MCF 10A (cell line): ENCODE results near the gene BTNL9. TPM values are rescaled to one million over a fixed set of nuclear protein-coding genes. Genes with fewer than 3 reads are reported as not detected.
A peak's percentile ranks its signal among the peaks of the same experiment; 100 is the strongest.
"Not testable (repeated sequence)": the region's sequence is repeated elsewhere in the genome, so short reads cannot be mapped to it uniquely, and the experiment has no call there.

Experiments used
- BruUV-seq: library from RNA; stranded (reverse); fragments of 400-500 nt; replicated peaks from 2 replicates; lab custom pipeline; 2021; lab: Mats Ljungman, UMichigan
- CTCF ChIA-PET: fragments of 300-600 bp; sonication (Branson Sonifier 250); formaldehyde crosslinking; extraction: SDS; loops from one replicate; lab custom pipeline; 2021; ENCODE audit warnings: antibody characterized with exemption, inconsistent platforms; lab: Yijun Ruan, JAX
- POLR2A ChIA-PET: fragments of 300-600, 350-650 bp; sonication (Branson Sonifier 250); formaldehyde crosslinking; extraction: SDS; loops from one replicate; lab custom pipeline; 2020; ENCODE audit warnings: antibody characterized with exemption, inconsistent platforms; lab: Yijun Ruan, JAX
- DNase-seq: peaks from one replicate; pipeline ENCODE4 v3.0.0-alpha.2; 2018; ENCODE audit not compliant: unreplicated experiment
- H3K27ac Mint-ChIP-seq: one replicate; pipeline ENCODE4 v1.8.0; 2022; ENCODE audit warnings: mild to moderate bottlenecking, low read depth, mixed read lengths; ENCODE audit not compliant: unreplicated experiment
- H3K27me3 Mint-ChIP-seq: one replicate; pipeline ENCODE4 v1.8.0; 2022; ENCODE audit warnings: mixed read lengths; ENCODE audit not compliant: insufficient read depth, unreplicated experiment
- H3K36me3 Mint-ChIP-seq: one replicate; pipeline ENCODE4 v1.8.0; 2022; ENCODE audit warnings: mild to moderate bottlenecking, moderate library complexity, mixed read lengths; ENCODE audit not compliant: insufficient read depth, unreplicated experiment
- H3K4me1 Mint-ChIP-seq: one replicate; pipeline ENCODE4 v1.8.0; 2022; ENCODE audit warnings: mixed read lengths; ENCODE audit not compliant: insufficient read depth, unreplicated experiment
- H3K4me3 Mint-ChIP-seq: one replicate; pipeline ENCODE4 v1.8.0; 2022; ENCODE audit warnings: mild to moderate bottlenecking, moderate library complexity, mixed read lengths; ENCODE audit not compliant: unreplicated experiment
- H3K9me3 Mint-ChIP-seq: one replicate; pipeline ENCODE4 v1.8.0; 2022; ENCODE audit warnings: mixed read lengths; ENCODE audit not compliant: unreplicated experiment
- CTCF ChIP-seq: fragments of 200-600 bp; IDR thresholded peaks from one replicate; pipeline ENCODE4 v1.8.0; 2022; ENCODE audit warnings: antibody characterized with exemption, mild to moderate bottlenecking; ENCODE audit not compliant: unreplicated experiment
- intact Hi-C: fragments of 100-400 bp; cut with micrococcal nuclease; formaldehyde crosslinking; loops from 2 replicates; pipeline ENCODE4 v1.14.1; 2022
- total RNA-seq: library from RNA; stranded (reverse); gene quantifications from 2 replicates; pipeline ENCODE4 v1.2.3, GENCODE V29; 2022

BTNL9 gene
- total RNA-seq, 1 experiment from 2014 or later: not detected

- DNase-seq, BruUV-seq, POLR2A ChIA-PET: not testable (repeated sequence)
These were observed 57.3 kb downstream of the BTNL9 start for GRCh38 chr5:181097383-181097753.

GRCh38 chr5:181097759-181098491, 57.9 kb downstream of the BTNL9 start:
- intact Hi-C loops, H3K27ac Mint-ChIP-seq, DNase-seq, POLR2A ChIA-PET, H3K4me3 Mint-ChIP-seq, H3K27me3 Mint-ChIP-seq, CTCF ChIA-PET, BruUV-seq, H3K9me3 Mint-ChIP-seq, H3K36me3 Mint-ChIP-seq, H3K4me1 Mint-ChIP-seq: not testable (repeated sequence)

More at GRCh38 chr5:181097383-181097753, 57.3 kb downstream of the BTNL9 start:
- CTCF ChIA-PET, intact Hi-C loops, H3K27me3 Mint-ChIP-seq, H3K9me3 Mint-ChIP-seq, H3K36me3 Mint-ChIP-seq, H3K27ac Mint-ChIP-seq, H3K4me3 Mint-ChIP-seq, H3K4me1 Mint-ChIP-seq: not testable (repeated sequence)

GRCh38 chr5:181098762-181099601, 58.9 kb downstream of the BTNL9 start:
- peaks cover 4% of the 10 kb centered on the region for H3K27me3 Mint-ChIP-seq
- intact Hi-C loops: no loop called here
- no peaks in the 10 kb centered on the region for H3K9me3 Mint-ChIP-seq
- ChIA-PET POLR2A (interaction anchor here (0.5 to 0.8 kb wide), 3 partner anchors 13 to 166 kb away, joined by 3 to 4 read pairs (median 4); no protein-coding TSS in a partner anchor), CTCF (interaction anchor here (0.6 to 1.4 kb wide), 4 partner anchors 11 to 230 kb away, joined by 3 to 8 read pairs (median 6); no protein-coding TSS in a partner anchor)
- no peaks in the 10 kb centered on the region for H3K36me3 Mint-ChIP-seq
- no peak for DNase-seq
- no TSS peak for BruUV-seq
- H3K27ac Mint-ChIP-seq: no peak overlapping the region
- H3K4me3 Mint-ChIP-seq: no peak overlapping the region
- no peaks in the 10 kb centered on the region for H3K4me1 Mint-ChIP-seq
- no peak for TF ChIP-seq CTCF

GRCh38 chr5:181099602-181100086, 59.6 kb downstream of the BTNL9 start:
- H3K27me3 Mint-ChIP-seq: peaks cover 11% of the 10 kb centered on the region
- TF ChIP-seq CTCF: no peak
- BruUV-seq: no TSS peak
- no peaks in the 10 kb centered on the region for H3K4me1 Mint-ChIP-seq
- H3K36me3 Mint-ChIP-seq: no peaks in the 10 kb centered on the region
- ChIA-PET CTCF (interaction anchor here (0.6 to 1.4 kb wide), 5 partner anchors 11 to 231 kb away, joined by 3 to 8 read pairs (median 6); no protein-coding TSS in a partner anchor), POLR2A (interaction anchor here (0.5 to 0.8 kb wide), 4 partner anchors 13 to 214 kb away, joined by 3 to 4 read pairs (median 4); no protein-coding TSS in a partner anchor)
- no peak overlapping the region for H3K4me3 Mint-ChIP-seq
- H3K9me3 Mint-ChIP-seq: no peaks in the 10 kb centered on the region
- no peak overlapping the region for H3K27ac Mint-ChIP-seq
- peak; percentile 12 for DNase-seq
- intact Hi-C loops: no loop called here
